NCI-H1417 (cell line): Measurements from ENCODE around the gene MAP4.
A peak's percentile ranks its signal among the peaks of the same experiment; 100 is the strongest.
"Not testable (repeated sequence)": the region's sequence is repeated elsewhere in the genome, so short reads cannot be mapped to it uniquely, and the experiment has no call there.

Source experiments
- DNase-seq, 3 experiments: peaks; one replicate each; lab custom pipeline; 2025; lab: John Stamatoyannopoulos, UW

MAP4 gene

DNA sequence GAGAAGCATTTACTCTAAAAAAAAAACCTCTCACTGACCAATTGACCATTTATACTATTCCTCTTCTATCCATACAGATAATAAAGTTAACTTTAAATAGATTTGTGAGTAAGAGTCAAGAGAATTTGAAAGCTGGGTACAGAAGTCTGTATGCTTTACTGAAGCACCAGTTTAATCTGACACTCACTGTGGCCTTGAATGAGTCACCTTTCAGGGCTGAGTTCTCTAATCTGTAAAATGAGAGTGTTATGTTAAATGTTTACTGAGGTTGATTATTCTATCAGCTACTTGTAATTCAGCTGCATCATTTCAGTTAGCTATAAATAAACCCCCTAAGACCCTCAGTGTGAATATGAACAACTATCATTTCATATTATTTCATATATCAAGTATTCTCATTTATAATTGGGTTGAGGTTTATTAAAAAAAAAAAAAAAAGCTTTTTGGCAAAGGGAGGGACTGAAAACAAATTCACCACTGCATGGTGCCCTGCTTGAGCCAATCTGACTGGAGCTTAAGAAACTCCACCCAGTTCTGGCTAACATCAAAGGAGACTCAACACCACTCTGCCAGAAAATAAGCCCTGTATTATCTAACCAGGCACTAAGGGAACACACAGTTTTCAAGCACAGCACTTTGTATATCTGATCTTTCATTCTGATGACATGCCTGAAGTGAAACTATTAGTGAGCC is 2.8 kb downstream of the MAP4 start:
- DNase-seq = peak in 1 of 3 experiments; percentile 1

DNA sequence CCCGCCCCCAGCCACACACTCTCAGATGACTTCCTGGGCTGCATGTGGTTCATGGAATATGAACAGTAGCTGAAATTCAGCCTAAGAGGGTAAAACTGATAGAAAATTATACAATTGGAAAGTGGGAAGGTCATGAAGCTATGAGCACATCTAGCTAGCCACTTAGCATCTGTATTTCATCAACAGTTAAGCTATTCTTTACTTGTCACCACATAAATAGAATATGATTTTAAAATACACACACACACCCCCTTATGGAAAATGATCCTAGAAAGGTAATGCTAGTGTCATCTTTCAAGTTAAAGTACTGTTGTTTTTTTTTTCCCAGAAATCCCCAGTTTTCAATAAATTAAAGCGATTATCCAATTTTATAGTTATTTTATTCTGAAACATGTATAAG is 3.6 kb downstream of the MAP4 start:
- DNase-seq = no peak

DNA sequence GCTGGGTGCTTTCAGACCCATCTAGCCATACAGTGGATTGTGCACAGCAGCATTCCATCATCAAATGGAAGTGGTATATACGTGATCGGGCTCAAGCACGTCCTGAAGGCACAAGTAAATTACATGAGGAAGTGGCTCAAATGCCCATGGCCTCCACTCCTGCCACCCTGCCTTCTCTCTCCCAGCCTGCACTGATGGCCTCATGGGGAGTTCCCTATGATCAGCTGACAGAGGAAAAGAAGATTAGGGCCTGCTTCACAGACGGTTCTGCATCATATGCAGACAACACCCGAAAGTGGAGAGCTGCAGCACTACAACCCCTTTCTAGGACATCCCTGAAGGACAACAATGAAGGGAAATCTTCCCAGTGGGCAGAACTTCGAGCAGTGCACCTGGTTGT is 8.2 kb downstream of the MAP4 start:
- not testable (repeated sequence) for DNase-seq

DNA sequence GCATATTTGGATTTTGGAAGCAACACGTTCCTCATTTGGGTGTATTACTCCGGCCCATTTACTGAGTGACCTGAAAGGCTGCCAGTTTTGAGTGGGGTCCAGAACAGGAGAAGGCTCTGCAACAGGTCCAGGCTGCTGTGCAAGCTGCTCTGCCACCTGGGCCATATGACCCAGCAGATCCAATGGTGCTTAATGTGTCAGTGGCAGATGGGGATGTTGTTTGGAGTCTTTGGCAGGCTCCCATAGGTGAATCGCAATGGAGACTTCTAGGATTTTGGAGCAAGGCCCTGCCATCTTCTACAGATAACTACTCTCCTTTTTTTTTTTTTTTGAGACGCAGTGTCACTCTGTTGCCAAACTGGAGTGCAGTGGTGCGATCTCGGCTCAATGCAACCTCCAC is 8.9 kb downstream of the MAP4 start:
- not testable (repeated sequence) for DNase-seq

DNA sequence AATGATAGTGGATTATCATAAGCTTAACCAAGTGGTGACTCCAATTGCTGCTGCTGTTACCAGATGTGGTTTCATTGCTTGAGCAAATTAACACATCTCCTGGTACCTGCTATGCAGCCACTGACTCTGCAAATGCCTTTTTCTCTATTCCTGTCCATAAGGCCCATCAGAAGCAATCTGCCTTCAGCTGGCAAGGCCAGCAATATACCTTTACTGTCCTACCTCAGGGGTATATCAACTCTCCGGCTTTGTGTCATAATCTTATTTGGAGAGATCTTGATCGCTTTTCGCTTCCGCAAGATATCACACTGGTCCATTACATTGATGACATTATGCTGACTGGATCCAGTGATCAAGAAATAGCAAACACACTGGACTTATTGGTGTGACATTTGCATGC is 9.4 kb downstream of the MAP4 start:
- DNase-seq = not testable (repeated sequence)

DNA sequence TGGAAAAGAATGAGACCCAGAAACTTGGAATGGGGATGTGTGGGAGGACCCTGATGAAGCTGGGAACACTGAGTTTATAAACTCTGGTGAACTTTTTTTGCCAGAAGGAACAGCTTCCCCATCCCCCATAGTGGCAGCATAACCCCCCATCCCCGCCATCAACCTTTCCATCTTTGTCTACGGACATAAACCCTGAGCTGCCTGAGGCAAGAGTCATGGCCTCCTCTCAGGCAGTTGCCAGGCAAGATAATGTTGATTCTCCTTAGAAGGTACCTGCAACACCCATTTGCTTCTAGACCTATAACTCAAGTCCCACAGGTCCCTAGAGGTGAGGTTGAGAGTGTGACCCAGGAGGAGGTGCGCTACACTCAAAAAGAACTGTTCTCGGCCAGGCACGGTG is 11.5 kb downstream of the MAP4 start:
- no peak for DNase-seq

DNA sequence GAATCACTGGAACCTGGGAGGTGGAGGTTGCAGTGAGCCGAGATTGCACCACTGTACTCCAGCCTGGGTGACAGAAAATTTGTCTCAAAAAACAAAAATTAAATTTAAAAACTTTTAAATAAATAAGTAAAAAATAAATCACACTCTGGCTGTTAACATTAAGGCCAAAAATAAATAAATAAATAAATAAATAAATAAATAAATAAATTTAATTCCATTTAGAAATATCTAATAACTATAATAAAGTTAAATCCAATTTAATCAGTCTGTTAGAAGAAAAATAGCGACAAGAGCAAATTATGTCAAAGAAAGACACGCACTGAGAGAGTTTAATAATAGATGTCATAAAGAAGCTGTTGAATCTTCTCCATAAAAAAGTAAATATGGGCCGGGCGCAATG is 13.4 kb downstream of the MAP4 start:
- no peak for DNase-seq

DNA sequence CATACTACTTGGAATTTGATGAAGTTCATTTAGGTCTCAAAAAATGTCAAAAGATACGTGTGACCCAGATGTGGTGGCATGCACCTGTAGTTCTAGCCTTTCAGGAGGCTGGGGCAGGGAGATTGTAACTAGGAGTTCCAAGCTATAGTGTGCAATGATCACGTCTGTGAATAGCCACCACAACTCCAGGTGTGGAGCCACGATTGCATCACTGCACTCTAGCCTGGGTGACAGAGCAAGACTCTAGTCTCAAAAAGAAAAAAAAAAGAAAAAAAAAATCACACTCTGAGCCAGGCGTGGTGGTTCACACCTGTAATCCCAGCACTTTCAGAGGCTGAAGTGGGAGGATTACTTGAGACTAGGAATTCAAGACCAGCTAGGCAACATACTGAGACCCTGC is 14.2 kb downstream of the MAP4 start:
- DNase-seq = no peak

DNA sequence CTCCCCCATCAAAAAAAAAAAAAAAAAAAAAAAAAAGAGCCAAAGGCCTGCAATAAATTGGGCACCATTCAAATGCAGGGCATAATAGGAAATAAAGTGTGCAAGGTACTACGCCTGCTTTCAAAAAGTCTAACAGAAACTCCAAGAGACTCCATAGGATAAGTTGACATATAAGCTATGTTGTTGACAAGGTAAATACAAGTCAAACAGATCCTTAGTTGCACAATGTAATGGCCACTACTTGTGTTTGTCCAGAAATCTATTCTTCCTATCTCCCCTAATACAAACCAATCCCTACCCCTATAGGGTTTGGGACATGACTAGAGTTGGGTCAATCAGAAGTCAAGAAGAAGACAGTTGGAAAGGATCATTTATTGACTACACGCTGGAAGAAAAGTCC is 16.0 kb downstream of the MAP4 start:
- no peak for DNase-seq

DNA sequence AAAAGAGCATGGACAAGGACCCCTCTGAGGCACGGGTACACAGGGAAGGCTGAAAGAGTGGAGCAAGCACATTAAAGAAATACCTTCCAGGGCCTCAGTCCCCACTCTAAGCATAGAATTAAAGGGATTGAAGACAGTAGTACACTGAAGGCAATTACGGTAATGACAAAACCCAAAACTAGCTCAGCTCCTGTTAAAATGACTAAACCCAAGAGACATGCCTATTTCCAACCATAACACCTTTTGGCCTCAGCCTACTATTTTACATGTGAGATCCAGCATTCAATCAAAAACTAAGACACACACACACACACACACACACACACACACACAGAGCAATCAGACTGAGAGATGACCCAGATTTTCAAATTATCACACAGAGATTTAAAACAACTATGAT is 19.8 kb downstream of the MAP4 start:
- DNase-seq = no peak

DNA sequence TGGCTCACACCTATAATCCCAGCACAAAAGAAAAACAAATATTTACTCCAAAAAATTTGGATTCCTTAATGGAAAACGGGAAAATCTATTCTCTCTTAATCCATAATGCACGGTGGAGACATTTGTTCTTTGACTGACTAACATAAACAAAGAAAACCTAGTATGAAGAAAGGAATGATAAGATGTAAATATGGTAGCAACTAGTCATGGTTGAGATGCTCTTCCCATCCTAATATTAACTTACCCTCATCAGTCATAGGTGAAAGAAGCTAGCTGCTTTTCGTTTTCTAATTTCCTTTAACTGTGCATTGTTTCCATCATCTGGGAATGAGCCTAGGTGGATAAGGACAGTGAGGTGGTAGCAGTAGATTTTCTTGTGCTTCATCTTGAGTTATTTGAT is 22.0 kb downstream of the MAP4 start:
- no peak for DNase-seq

DNA sequence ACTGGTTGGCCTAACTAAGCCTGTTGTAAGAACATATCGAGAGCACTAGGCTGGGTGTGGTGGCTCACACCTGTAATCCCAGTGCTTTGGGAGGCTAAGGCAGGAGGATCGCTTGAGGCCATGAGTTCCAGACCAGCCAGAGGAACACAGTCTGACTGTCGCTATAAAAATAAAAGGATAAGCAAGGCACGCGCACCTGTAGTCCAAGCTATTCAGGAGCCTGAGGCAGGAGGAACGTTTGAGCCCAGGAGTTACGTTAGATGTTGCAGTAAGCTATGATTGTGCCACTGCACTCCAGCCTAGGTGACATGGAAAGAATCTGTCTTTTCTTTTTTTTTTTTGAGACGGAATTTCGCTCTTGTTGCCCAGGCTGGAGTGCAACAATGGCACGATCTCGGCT is 24.9 kb downstream of the MAP4 start:
- DNase-seq = no peak

DNA sequence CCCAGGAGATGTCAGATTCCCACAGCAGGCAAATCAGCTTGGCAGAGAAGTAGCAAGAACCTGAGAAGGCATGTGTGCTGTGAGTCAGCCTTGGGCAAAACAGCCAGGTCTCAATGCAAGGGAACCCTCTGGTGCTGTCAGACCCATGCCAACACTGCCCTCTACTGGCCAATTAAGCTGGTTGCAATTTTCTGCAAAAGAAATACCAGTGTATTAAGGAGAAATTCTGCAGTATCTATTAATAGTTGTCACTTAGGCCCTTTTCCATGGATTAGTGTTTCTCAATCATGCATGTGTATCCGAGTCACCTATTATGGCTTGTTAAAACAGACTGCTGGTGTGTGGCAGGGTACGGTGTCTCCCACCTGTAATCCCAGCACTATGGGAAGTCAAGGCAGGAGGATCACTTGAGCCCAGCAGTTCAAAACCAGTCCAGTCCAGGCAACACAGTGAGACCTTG is 26.2 kb downstream of the MAP4 start:
- peak; percentile 20 to 78 (median 72) for DNase-seq

DNA sequence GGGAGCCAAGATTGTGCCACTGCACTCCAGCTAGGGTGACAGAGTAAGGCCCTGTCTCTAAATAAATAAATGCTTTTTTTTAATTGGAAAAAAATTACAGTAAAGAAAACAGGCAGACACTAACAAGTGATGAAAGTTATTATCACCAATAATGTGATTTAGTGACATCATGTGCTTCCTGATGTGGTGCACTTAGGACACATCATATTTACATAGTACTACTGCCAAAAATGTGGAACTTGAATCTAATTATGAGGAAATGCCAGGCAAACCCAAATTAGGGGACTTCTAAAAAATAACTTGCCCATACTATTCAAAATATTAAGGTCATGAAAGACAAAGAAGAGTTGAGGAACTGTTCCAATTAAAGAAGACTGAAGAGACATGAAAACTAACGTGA is 30.8 kb downstream of the MAP4 start:
- no peak for DNase-seq

DNA sequence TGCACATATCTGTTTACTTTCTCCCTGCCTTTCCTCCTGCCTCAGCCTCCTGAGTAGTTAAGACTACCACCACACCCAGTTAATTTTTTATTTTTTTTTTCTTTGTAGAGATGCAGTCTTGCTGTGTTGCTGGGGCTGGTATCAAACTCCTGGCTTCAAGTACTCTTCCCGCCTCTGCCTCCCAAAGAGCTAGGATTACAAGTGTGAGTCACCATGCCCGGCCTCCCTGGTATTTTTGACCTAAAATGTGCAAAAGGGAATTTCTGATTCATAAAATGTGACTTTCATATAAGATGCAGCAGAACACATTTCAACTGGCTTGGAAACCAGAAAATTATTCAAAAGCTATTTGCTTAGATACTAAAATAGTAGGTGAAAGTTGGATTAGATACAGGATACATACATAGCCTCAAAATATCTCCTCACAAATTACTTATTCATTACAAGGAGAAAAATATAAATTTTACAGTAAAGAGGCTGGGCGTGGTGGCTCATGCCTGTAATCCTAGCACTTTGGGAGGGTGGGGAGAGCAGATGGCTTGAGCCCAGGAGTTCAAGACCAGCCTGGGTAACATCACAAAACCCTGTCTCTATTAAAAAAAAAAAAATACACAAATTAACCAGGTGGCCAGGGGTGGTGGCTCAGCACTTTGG is 32.0 kb downstream of the MAP4 start:
- DNase-seq = no peak

DNA sequence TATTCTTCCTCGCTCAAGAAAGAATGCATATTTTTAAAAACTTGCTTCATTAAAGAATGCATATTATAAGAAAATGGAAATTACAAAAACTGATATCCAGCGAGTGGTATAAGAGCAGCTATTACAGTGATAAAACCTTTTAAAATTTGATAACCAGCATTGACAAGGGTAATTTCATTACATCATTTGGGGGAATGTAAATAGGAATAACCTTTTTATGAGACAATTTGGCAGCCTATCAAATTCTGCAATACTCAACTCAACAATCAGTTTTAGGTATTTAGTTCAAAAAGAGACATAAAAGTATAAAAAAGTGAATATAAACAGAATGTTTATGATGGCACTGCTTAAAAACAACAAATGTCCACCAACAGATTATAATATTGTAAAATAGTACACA is 35.4 kb downstream of the MAP4 start:
- DNase-seq = no peak

DNA sequence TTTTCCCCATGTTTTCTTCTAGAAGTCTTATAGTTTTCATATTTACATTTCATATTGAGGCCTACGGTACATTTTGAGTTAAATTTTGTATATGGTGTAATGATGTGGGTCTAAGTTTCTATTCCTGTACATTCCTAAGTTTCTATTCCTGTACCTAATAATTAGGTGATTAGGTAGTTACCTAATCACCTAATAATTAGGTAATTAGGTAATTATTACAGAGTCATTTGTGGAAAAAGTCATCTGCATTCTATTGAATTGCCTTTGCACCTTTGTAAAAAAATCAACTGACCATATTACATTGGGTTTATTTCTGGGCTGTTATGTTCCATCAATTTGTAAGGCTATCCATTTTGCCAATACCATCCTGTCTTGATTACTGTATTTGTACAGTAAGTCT is 37.1 kb downstream of the MAP4 start:
- DNase-seq = no peak

DNA sequence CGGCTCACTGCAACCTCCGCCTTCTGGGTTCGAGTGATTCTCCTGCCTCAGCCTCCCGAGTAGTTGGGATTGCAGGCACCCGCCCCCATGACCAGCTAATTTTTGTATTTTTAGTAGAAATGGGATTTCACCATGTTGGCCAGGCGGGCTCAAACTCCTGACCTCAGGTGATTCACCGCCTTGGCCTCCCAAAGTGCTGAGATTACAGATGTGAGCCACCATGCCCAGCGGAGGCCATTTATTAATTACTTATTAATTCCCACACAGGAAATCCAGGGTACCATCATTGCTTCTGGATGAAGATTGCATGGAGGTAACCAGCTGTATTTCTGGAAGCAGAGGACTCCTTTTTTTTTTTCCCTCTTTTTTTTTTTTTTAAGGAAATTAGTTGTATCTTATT is 37.8 kb downstream of the MAP4 start:
- no peak for DNase-seq

DNA sequence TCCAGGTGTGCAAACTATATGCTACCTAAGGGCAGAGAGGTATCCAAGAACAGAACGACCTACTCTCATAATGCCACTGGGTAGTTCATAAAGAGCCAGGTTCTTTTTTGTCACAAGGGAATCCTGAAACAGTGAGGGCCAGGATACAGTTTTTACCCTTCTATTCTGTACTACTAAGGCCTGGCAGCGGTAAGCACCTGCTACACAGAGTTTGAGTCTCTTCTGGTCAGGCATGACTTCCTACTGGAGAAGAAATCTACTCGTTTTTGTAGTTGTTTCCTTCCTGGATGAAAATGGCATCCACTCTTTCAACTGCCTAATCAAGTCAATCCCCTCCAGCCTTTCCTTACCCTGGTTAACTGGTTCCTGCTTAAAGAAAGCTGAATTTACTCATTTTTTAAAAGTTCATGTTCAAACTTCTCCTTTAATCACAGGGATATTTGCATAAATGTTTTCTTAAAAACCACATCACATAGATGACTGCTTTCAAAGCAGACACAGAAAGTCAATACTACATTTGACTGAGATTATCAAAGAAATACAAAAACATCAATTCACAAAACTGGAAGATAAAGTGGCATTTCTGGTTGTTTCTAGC is 40.0 kb downstream of the MAP4 start:
- no peak for DNase-seq

DNA sequence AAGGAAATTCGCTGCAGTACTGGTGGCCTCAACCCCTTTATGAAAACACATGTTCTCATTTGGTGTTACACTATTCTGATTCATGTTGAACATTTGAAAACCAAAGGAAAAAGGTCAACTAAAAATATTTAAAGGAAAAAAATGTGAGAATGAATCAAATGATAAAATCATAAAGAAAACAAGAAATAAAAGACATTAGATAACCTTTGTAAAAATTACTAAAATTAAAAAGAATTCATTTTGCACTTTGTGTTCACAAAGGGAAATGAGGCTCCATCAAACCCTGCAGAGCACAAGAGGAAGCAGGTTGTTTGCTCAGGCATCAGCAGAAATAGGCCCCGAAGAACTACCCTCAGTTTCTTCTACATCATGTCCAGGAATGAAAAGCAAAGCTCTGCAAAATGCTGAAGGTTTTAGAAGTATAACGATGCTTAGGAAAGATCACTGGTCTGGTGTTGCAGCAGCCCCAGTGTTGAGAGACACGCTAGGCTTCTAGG is 41.2 kb downstream of the MAP4 start:
- DNase-seq = no peak

DNA sequence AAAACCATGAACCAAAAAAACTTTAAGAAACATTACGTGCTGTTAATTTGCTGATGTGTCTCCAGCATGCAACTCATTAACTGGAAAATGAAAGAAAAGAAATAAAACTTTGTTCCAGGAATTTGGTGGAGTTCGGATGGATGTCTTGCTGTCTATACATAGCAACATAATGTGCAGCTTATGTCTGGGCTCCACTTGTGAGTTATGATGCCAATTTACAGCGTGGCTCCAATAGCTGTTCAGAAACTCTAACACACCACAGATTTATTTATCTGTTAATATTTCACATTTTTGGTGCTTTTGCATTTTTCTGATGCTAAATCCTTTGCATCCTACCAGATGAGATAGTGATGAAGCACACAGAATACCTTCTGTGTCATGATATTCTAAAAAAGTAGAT is 45.1 kb downstream of the MAP4 start:
- DNase-seq = no peak

DNA sequence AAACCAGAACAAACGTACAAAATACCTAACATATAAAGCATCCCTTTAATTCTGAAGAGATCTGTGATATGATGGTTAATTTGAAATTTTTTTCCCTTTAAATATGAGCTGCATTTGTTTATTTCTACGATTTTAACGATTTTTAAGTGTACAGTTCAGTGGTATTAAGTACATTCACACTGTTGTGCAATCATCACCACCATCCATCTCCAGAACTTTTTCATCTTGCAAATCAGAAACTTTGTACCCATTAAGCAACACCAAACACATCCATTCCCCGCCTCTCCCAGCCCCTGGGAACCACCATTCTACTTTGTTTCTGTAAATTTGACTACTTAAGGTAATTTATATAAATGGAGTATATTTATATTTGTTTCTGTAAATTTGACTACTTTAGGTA is 51.5 kb downstream of the MAP4 start:
- no peak for DNase-seq
